Measurements from ENCODE around the gene HEY2. TPM values are rescaled to one million over a fixed set of nuclear protein-coding genes. Genes with fewer than 3 reads are reported as not detected.

HEY2 gene
- total and polyA plus RNA-seq, 2 donors (not counting 3 experiments of a cell fraction or from before 2014, with no cell fraction given), result 0.07 TPM; not detected in 1

DNA sequence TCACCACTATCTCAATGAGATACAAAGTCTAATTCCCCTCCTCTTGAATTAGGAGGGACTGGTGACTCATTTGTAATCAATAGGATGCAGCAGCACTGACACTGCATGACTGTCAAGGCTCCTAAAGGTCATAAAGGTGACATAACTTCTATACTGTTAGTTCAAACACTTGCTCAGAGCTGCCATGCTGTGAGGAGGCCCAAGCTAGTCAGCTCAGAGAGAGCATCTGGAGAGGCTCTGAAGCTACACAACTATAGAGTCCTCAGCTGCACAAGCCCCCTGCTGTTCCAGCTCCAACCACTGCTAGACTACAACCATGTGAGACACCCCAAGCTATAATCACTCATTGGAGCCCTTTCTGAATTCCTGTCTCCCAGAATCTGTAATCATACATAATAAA, 17.0 kb upstream of the HEY2 start:
- no peaks in the 10 kb centered on the region for H3K9me3 ChIP-seq (replicated peaks; ENCODE audit: control insufficient read depth, insufficient read depth, low read length)
- ChIA-PET POLR2A (no interaction called here), CTCF (interaction anchor here (0.9 to 1.0 kb wide), 2 partner anchors 21 to 400 kb away, joined by 3 read pairs; no protein-coding TSS in a partner anchor)
- H3K36me3 ChIP-seq (ENCODE audit: control insufficient read depth in 2 of 2, extremely low read depth in 1 of 2, insufficient read depth in 2 of 2, low read length in 2 of 2), result no peaks in the 10 kb centered on the region
- TF ChIP-seq POLR2A (IDR thresholded peaks at IDR 0.05; ENCODE audit: low read depth, low read length) (no peak), POLR2AphosphoS5 (IDR thresholded peaks at IDR 0.05; ENCODE audit: insufficient read depth, low read depth, low read length) (no peak), EZH2 (IDR thresholded peaks at IDR 0.05; ENCODE audit: borderline replicate concordance, low read depth, low read length, severe bottlenecking) (no peak), FOS (IDR thresholded peaks at IDR 0.05; ENCODE audit: borderline replicate concordance, insufficient read depth, low read length) (no peak), GATA2 (IDR thresholded peaks at IDR 0.05; ENCODE audit: insufficient read depth, insufficient read length, low read depth, low read length) (no peak), MYC (IDR thresholded peaks at IDR 0.05; ENCODE audit: low read depth, low read length) (no peak), JUN (IDR thresholded peaks at IDR 0.05; ENCODE audit: borderline replicate concordance, insufficient read depth, insufficient read length, low read depth) (no peak)
- TF ChIP-seq, protein P1, sequence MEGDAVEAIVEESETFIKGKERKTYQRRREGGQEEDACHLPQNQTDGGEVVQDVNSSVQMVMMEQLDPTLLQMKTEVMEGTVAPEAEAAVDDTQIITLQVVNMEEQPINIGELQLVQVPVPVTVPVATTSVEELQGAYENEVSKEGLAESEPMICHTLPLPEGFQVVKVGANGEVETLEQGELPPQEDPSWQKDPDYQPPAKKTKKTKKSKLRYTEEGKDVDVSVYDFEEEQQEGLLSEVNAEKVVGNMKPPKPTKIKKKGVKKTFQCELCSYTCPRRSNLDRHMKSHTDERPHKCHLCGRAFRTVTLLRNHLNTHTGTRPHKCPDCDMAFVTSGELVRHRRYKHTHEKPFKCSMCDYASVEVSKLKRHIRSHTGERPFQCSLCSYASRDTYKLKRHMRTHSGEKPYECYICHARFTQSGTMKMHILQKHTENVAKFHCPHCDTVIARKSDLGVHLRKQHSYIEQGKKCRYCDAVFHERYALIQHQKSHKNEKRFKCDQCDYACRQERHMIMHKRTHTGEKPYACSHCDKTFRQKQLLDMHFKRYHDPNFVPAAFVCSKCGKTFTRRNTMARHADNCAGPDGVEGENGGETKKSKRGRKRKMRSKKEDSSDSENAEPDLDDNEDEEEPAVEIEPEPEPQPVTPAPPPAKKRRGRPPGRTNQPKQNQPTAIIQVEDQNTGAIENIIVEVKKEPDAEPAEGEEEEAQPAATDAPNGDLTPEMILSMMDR (IDR thresholded peaks at IDR 0.05; ENCODE audit: extremely low read depth in 1 of 2, insufficient read depth in 1 of 2, low read depth in 1 of 2, low read length in 2 of 2), result no peak
- TF ChIP-seq, protein P2, sequence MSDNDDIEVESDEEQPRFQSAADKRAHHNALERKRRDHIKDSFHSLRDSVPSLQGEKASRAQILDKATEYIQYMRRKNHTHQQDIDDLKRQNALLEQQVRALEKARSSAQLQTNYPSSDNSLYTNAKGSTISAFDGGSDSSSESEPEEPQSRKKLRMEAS (IDR thresholded peaks at IDR 0.05; ENCODE audit: insufficient read depth, insufficient read length), result no peak
- FAIRE-seq (no peak), DNase-seq (ENCODE audit: low read depth, low spot score) (no peak)
- H3K27me3 ChIP-seq (ENCODE audit: control insufficient read depth in 2 of 2, insufficient read depth in 2 of 2, low read length in 2 of 2), result peaks cover 6 to 8% of the 10 kb centered on the region in 2 experiments
- no peak overlapping the region for H3K9ac ChIP-seq (replicated peaks; ENCODE audit: extremely low read depth, insufficient read depth, low read length)
- no peak overlapping the region for H3K27ac ChIP-seq (ENCODE audit: insufficient read depth, low read depth, low read length)
- no peak overlapping the region for H3K4me2 ChIP-seq (ENCODE audit: insufficient read depth, low read length)
- H3K4me1 ChIP-seq (ENCODE audit: control insufficient read depth, extremely low read depth, insufficient read depth, low read length), result no peaks in the 10 kb centered on the region
- no peaks in the 10 kb centered on the region for H3K79me2 ChIP-seq (ENCODE audit: control insufficient read depth, insufficient read depth, low read length)
- intact Hi-C loops (cut with micrococcal nuclease) (no loop called here), dilution Hi-C loops (cut with MboI; ENCODE audit: extremely low pct_ligation_motif_present, low sequenced_read_pairs) (no loop called here)
- H2AFZ ChIP-seq (ENCODE audit: low read depth, low read length), result no peak overlapping the region
- H4K20me1 ChIP-seq (replicated peaks; ENCODE audit: control insufficient read depth, extremely low read depth, insufficient read depth, low read length), result no peaks in the 10 kb centered on the region
- no TSS peak for BruUV-seq (replicated peaks)
- no peaks in the 10 kb centered on the region for H3K9me1 ChIP-seq (replicated peaks; ENCODE audit: control insufficient read depth, extremely low read depth, insufficient read depth, low read length)
- no peak overlapping the region for H3K4me3 ChIP-seq (replicated peaks in 1 of 3; ENCODE audit: insufficient read depth in 1 of 3, low read depth in 1 of 3, low read length in 3 of 3)

Data from endothelial cell of umbilical vein (primary cell).